ENCODE measurements around the gene RPH3AL. TPM values are rescaled to one million over a fixed set of nuclear protein-coding genes. Genes with fewer than 3 reads are reported as not detected.

RPH3AL gene
- total RNA-seq, 1 donor from 2014 or later = 40.8 TPM

DNA sequence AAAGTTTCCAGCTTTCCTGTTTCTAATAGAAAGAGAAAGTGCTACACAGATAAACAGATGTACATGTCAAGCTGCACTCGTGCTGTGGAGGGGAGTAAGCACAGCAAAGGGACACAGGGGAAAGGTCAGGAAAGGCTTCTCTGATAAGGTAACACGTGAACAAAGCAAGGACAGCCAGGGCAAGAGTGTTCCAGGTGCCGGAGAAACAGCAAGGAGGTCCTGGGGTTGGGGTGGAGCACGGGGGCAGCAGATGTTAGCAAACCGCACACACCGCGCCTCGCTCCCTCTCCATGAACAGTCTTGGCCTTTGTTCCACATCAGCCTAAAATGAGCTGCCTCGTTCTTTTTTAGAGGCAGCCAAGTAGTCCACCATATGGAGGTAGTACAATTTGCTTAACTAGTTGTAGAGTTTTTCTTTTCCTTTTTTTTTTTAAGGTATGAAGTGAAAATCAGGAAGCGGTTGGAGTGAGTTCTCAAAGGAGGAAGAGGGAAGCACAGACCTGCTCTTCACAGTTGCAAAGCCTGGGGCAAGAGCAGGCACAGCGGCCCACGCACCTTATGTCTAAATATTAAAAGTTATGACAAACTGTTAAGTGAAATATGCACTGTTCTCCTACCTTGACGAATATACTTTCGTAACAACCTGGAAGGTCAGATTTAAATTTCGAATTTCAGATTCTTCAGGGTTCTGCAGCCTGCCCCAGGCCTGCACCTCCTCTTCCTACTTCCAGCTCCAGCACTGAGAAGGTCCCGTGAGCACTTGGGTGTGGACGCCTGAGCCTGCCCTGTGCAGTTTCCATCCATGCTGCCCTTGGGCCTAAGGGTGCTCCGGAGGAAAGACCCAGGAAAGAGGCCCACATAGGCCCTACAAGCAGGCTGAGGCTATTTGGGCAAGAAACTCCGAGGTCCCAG, 41.5 kb upstream of the RPH3AL start:
- TF ChIP-seq, protein P1, sequence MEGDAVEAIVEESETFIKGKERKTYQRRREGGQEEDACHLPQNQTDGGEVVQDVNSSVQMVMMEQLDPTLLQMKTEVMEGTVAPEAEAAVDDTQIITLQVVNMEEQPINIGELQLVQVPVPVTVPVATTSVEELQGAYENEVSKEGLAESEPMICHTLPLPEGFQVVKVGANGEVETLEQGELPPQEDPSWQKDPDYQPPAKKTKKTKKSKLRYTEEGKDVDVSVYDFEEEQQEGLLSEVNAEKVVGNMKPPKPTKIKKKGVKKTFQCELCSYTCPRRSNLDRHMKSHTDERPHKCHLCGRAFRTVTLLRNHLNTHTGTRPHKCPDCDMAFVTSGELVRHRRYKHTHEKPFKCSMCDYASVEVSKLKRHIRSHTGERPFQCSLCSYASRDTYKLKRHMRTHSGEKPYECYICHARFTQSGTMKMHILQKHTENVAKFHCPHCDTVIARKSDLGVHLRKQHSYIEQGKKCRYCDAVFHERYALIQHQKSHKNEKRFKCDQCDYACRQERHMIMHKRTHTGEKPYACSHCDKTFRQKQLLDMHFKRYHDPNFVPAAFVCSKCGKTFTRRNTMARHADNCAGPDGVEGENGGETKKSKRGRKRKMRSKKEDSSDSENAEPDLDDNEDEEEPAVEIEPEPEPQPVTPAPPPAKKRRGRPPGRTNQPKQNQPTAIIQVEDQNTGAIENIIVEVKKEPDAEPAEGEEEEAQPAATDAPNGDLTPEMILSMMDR (conservative IDR thresholded peaks at IDR 0.05; ENCODE audit: low read depth, low read length) = no peak
- DNase-seq (ENCODE audit: low read depth) = no peak
- H3K4me3 ChIP-seq (ENCODE audit: low read depth, low read length) = no peak overlapping the region

DNA sequence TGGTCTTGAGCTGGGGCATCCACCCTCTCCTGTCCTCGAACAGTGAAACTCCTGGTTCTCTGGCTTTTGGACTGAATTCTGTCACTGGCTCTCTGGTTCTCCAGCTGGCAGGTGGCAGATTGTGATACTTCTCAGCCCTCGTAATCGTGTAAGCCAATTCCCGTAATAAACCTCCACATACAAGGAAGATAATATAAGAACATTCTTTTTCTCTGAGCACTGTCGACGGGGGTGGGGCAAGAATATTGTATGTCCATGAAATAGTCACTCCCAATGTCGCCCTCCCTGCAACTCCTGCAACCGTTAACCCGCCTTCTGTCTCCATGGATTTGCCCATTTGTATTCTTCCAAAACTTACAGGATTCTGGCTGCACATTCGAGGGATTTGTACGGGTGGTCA, 39.2 kb upstream of the RPH3AL start:
- H3K4me3 ChIP-seq (ENCODE audit: low read depth, low read length) = no peak overlapping the region
- TF ChIP-seq, protein P1 (conservative IDR thresholded peaks at IDR 0.05; ENCODE audit: low read depth, low read length) = no peak
- DNase-seq (ENCODE audit: low read depth) = no peak

DNA sequence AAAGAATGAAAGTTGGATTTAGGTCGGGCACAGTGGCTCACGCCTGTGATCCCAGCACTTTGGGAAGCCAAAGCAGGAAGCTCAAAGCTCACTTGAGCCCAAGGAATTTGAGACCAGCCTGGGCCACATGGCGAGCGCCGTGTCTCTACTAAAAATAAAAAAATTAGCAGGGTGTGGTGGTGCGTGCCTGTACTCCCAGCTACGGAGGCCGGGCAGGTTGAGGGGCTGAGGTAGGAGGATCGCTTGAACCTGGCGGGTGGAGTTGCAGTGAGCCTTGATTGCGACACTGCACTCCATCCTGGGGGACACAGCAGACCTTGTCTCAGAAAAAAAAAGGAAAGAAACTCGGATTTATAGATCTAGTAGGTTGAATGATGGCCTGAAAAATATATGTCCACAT, 37.4 kb upstream of the RPH3AL start:
- DNase-seq (ENCODE audit: low read depth) = no peak
- TF ChIP-seq, protein P1 (conservative IDR thresholded peaks at IDR 0.05; ENCODE audit: low read depth, low read length) = no peak
- no peak overlapping the region for H3K4me3 ChIP-seq (ENCODE audit: low read depth, low read length)

DNA sequence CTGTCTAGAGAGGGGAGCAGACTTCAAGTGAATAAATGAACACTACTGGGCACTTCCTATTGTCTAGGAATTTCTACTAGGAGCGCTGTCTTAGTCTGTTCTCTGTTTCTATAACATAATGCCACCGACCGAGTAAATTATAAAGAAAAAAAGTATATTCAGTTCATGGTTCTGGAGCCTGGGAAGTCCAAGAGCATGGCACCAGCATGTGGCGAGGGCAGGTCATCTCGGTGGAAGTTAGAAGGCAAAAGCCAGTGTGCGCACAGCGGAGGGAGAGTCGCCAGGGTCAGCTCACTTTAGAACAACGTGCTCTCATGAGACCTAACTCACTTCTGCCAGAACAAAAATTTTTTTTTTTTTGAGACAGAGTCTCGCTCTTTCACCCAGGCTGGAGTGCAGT, 35.5 kb upstream of the RPH3AL start:
- H3K4me3 ChIP-seq (ENCODE audit: low read depth, low read length) = no peak overlapping the region
- no peak for DNase-seq (ENCODE audit: low read depth)
- TF ChIP-seq, protein P1 (conservative IDR thresholded peaks at IDR 0.05; ENCODE audit: low read depth, low read length) = no peak

DNA sequence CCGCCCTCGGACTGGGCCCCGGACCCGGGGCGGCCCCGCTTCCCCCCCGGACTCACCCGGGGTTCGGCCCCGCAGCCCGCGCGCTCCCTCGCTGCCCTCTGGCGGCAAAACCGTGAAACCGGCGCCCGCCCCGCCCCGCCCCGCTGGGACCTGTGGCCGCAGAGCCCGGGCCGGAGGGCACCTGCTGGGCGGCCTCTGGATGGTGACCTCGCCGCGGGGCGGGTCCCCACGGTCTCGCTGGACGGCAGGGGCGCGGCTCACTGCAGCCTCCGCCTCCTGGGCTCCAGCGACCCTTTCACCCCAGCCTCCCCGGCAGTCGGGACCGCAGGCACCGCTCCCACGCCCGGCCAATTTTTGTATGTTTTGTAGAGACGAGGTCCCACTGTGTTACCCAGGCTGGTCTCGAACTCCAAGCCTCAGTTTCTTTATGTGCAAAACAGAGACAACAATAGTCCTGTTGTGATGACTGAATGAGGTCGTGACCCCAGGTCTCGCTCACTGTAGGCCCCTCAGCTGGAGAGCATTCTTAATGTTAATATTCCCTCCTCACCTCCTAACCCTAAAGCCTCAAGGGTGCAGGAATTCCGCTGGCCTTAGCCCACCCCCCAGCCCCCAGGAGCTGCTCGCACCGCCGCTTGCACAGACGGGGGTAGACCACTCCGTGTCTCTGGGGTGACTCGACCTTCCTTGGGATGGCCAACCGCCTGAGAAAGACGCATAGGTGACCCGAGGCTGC, 33.7 kb upstream of the RPH3AL start:
- DNase-seq (ENCODE audit: low read depth) = no peak
- peak overlapping the region; percentile 64 for H3K4me3 ChIP-seq (ENCODE audit: low read depth, low read length)
- TF ChIP-seq, protein P1 (conservative IDR thresholded peaks at IDR 0.05; ENCODE audit: low read depth, low read length) = peak; percentile 51

DNA sequence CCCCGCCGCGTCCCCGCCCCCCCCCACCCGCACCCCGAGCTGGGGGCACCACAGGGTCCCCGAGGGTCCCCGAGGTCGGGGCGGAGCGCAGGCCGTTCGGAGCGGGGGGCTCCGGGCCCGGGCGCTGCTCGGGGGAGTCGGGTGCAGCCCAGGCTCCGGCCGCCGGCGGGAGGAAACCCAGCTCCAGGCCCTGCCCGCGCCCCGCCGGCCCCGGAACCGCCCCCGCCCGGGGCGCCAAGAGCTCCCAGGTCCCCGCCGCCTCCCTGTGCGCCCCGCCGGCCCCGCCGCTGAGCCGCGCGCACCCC, 33.2 kb upstream of the RPH3AL start:
- DNase-seq (ENCODE audit: low read depth) = no peak
- TF ChIP-seq, protein P1 (conservative IDR thresholded peaks at IDR 0.05; ENCODE audit: low read depth, low read length) = no peak
- H3K4me3 ChIP-seq (ENCODE audit: low read depth, low read length) = peak overlapping the region; percentile 64

Data from epithelial cell of proximal tubule (primary cell).